ENCODE measurements around the gene PDX1.

- TF ChIP-seq CTCF (IDR thresholded peaks at IDR 0.05), result no peak
- TF ChIP-seq POLR2A (IDR thresholded peaks at IDR 0.05), result no peak
Observed at GRCh38 chr13:27929868-27930267, 10.1 kb downstream of the PDX1 start.
